Stomach (tissue), 9 donors: ENCODE results near the gene IFI44L. TPM values are rescaled to one million over a fixed set of nuclear protein-coding genes. Genes with fewer than 3 reads are reported as not detected.

ENCODE experiments used
- DNase-seq, 2 donors: peaks; one replicate each; pipeline versions ENCODE4 v3.0.0 to v3.0.0-alpha.2; 2013 to 2019
- H3K27ac ChIP-seq, 5 donors: fragments of 200-600 bp in 4 of 5; sonication (generic) in 4 of 5; one replicate each; pipeline ENCODE4 v1.5.1; 2013 to 2019; ENCODE audit warnings: mild to moderate bottlenecking in 1 of 5, moderate library complexity in 1 of 5
- H3K27me3 ChIP-seq, 3 donors: fragments of 200-600 bp; sonication (generic); one replicate each; pipeline ENCODE4 v1.5.1; 2017 to 2019; ENCODE audit warnings: mixed run types in 1 of 3
- H3K36me3 ChIP-seq, 4 donors: fragments of 200-600 bp; sonication (generic); 1 replicate in 3 of 4; 2 replicates in 1 of 4; pipeline ENCODE4 v1.5.1; 2016 to 2019
- H3K4me1 ChIP-seq, 4 donors: fragments of 200-600 bp; sonication (generic); one replicate each; pipeline ENCODE4 v1.5.1; 2016 to 2019
- H3K4me3 ChIP-seq, 4 donors: fragments of 200-600 bp; sonication (generic) in 3 of 4; one replicate each; pipeline ENCODE4 v1.5.1; 2016 to 2019; ENCODE audit warnings: mild to moderate bottlenecking in 1 of 4
- H3K9me3 ChIP-seq, 4 donors: fragments of 200-600 bp; sonication (generic); one replicate each; pipeline ENCODE4 v1.5.1; 2016 to 2019
- CTCF ChIP-seq, 7 experiments: fragments of 450-650 bp in 4 of 7; fragments of 200-600 bp in 3 of 7; sonication (generic) in 3 of 7; IDR thresholded peaks; one replicate each; pipeline ENCODE4 v1.5.1; 2016 to 2019; ENCODE audit warnings: antibody characterized with exemption in 7 of 7, control low read depth in 2 of 7, mild to moderate bottlenecking in 1 of 7
- EP300 ChIP-seq: sonication (generic); formaldehyde crosslinking; IDR thresholded peaks from one replicate; pipeline ENCODE4 v1.6.1; 2017; ENCODE audit warnings: antibody characterized with exemption
- POLR2A ChIP-seq, 4 donors: fragments of 450-650 bp; IDR thresholded peaks; one replicate each; pipeline ENCODE4 v1.6.1; 2016; ENCODE audit warnings: antibody characterized with exemption in 4 of 4, control low read depth in 2 of 4, mild to moderate bottlenecking in 1 of 4, moderate library complexity in 1 of 4
- POLR2AphosphoS5 ChIP-seq, 3 donors: sonication (generic); formaldehyde crosslinking; IDR thresholded peaks; one replicate each; pipeline ENCODE4 v1.6.1; 2016; ENCODE audit warnings: antibody characterized with exemption in 3 of 3
- WGBS, 5 donors: extraction: QIAGEN DNeasy Blood & Tissue Kit in 3 of 5; methylation state at CpG; one replicate each; pipeline versions ENCODE4 v1.1.5 to v1.1.7; 2013 to 2018; 5-methylcytosine and 5-hydroxymethylcytosine counted together
- intact Hi-C: fragments of 100-400 bp; cut with DNase I; formaldehyde crosslinking; loops from one replicate; pipeline ENCODE4 v1.15.1; 2023; ENCODE audit warnings: low total_unique reads
- polyA plus RNA-seq, 3 donors: library from polyadenylated mRNA; stranded (reverse); fragments of 200-250 nt; gene quantifications; one replicate each; pipeline ENCODE4 v1.2.3, GENCODE V29; 2013
- total RNA-seq, 5 donors: library from RNA; depleted of rRNA; stranded (reverse); fragments of >200 nt; gene quantifications; one replicate each; pipeline versions ENCODE4 v1.1.0 to v1.2.3, GENCODE V29; 2014 to 2016
- donor health status: healthy with polysubstance abuse.
- donor health status: Bipolar disorder and iron deficiency.
- donor health status: healthy.

Gene IFI44L
- total and polyA plus RNA-seq, 8 donors = 0.29 to 27.4 (median 5.9) TPM

- WGBS, 5 donors = 59 to 98% (median 96%) methylated on average over 2 of the region's 2 CpGs
- TF ChIP-seq POLR2AphosphoS5 (IDR thresholded peaks at IDR 0.05) = no peak
- TF ChIP-seq POLR2A (IDR thresholded peaks at IDR 0.05) = no peak
- Histone ChIP-seq H3K9me3 (no peaks in the 10 kb centered on the region), H3K27ac (no peak overlapping the region), H3K4me1 (no peaks in the 10 kb centered on the region), H3K27me3 (no peaks in the 10 kb centered on the region), H3K4me3 (no peak overlapping the region), H3K36me3 (no peaks in the 10 kb centered on the region)
- intact Hi-C loops = no loop called here
- no peak for DNase-seq
Measured at GRCh38 chr1:78630600-78630999, 10.4 kb downstream of the IFI44L start.

GRCh38 chr1:78633209-78633608 lies 13.0 kb downstream of the IFI44L start:
- TF ChIP-seq POLR2A (IDR thresholded peaks at IDR 0.05) = no peak
- TF ChIP-seq POLR2AphosphoS5 (IDR thresholded peaks at IDR 0.05) = no peak
- no peak for TF ChIP-seq CTCF (IDR thresholded peaks at IDR 0.05)
- no peak for TF ChIP-seq EP300
- Histone ChIP-seq H3K36me3 (no peaks in the 10 kb centered on the region), H3K4me1 (no peaks in the 10 kb centered on the region), H3K27me3 (no peaks in the 10 kb centered on the region), H3K4me3 (no peak overlapping the region), H3K27ac (no peak overlapping the region), H3K9me3 (no peaks in the 10 kb centered on the region)
- 93 to 100% (median 98%) methylated on average over 4 of the region's 4 CpGs for WGBS, 5 donors
- no peak for DNase-seq
- intact Hi-C loops = no loop called here

GRCh38 chr1:78640462-78640861 lies 20.2 kb downstream of the IFI44L start:
- Histone ChIP-seq H3K36me3 (peaks cover 0 to 7% (median 0%) of the 10 kb centered on the region in 4 donors), H3K4me1 (no peaks in the 10 kb centered on the region), H3K4me3 (no peak overlapping the region), H3K27me3 (no peaks in the 10 kb centered on the region), H3K9me3 (peaks cover 0 to 10% (median 6%) of the 10 kb centered on the region in 4 donors), H3K27ac (no peak overlapping the region)
- no peak for DNase-seq
- 78 to 91% (median 86%) methylated on average over 1 of the region's 1 CpG for WGBS, 5 donors
- intact Hi-C loops = no loop called here
- TF ChIP-seq POLR2AphosphoS5 (IDR thresholded peaks at IDR 0.05) = no peak
- no peak for TF ChIP-seq POLR2A (IDR thresholded peaks at IDR 0.05)
- TF ChIP-seq EP300 = no peak
- no peak for TF ChIP-seq CTCF (IDR thresholded peaks at IDR 0.05)

- peaks cover 0 to 7% (median 0%) of the 10 kb centered on the region in 4 donors for H3K36me3 ChIP-seq
- TF ChIP-seq POLR2A (IDR thresholded peaks at IDR 0.05) = no peak
- no peak for TF ChIP-seq EP300
- TF ChIP-seq POLR2AphosphoS5 (IDR thresholded peaks at IDR 0.05) = no peak
- no peak overlapping the region for H3K4me3 ChIP-seq
- intact Hi-C loops = no loop called here
- peaks cover 0 to 10% (median 6%) of the 10 kb centered on the region in 4 donors for H3K9me3 ChIP-seq
- no peak overlapping the region for H3K27ac ChIP-seq
- 81 to 91% (median 85%) methylated on average over 4 of the region's 4 CpGs for WGBS, 5 donors
- no peak for DNase-seq
- no peaks in the 10 kb centered on the region for H3K27me3 ChIP-seq
- peaks cover 0 to 6% (median 0%) of the 10 kb centered on the region in 4 donors for H3K4me1 ChIP-seq
Measured at GRCh38 chr1:78641558-78641957, 21.3 kb downstream of the IFI44L start.

- no peaks in the 10 kb centered on the region for H3K27me3 ChIP-seq
- H3K4me3 ChIP-seq = no peak overlapping the region
- intact Hi-C loops = no loop called here
- TF ChIP-seq EP300 = no peak
- no peak for TF ChIP-seq CTCF (IDR thresholded peaks at IDR 0.05)
- peak in 1 of 3 donors; percentile 8 for TF ChIP-seq POLR2AphosphoS5 (IDR thresholded peaks at IDR 0.05)
- WGBS, 5 donors = 56 to 77% (median 65%) methylated on average over 1 of the region's 1 CpG
- H3K4me1 ChIP-seq = peaks cover 0 to 23% (median 12%) of the 10 kb centered on the region in 4 donors
- H3K36me3 ChIP-seq = peaks cover 0 to 7% (median 0%) of the 10 kb centered on the region in 4 donors
- no peak overlapping the region for H3K27ac ChIP-seq
- peak in 1 of 2 donors; percentile 11 for DNase-seq
- peaks cover 0 to 26% (median 6%) of the 10 kb centered on the region in 4 donors for H3K9me3 ChIP-seq
Measured at GRCh38 chr1:78645723-78646122, 25.5 kb downstream of the IFI44L start.
